ENCODE results near the gene PIGA.

DNA sequence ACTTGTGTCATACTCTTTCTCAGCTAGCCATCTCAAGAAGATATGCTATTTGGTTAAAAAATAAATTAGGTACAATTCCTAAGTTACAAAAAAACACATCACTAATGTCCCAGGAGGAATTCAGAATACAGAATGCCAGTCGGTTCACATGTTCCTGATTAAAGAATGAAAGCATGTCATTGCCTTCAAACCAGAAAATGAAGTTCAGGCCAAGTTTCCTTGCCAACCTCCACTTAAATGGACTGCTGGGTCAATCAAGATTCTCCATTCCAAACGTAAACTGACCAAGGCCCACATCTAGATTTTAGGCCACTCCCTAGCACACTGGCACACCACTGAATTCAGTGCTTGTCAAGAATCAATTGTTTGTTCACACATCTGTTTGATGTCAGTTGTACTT, 6.5 kb downstream of the PIGA start:
- TF ChIP-seq, protein P1, sequence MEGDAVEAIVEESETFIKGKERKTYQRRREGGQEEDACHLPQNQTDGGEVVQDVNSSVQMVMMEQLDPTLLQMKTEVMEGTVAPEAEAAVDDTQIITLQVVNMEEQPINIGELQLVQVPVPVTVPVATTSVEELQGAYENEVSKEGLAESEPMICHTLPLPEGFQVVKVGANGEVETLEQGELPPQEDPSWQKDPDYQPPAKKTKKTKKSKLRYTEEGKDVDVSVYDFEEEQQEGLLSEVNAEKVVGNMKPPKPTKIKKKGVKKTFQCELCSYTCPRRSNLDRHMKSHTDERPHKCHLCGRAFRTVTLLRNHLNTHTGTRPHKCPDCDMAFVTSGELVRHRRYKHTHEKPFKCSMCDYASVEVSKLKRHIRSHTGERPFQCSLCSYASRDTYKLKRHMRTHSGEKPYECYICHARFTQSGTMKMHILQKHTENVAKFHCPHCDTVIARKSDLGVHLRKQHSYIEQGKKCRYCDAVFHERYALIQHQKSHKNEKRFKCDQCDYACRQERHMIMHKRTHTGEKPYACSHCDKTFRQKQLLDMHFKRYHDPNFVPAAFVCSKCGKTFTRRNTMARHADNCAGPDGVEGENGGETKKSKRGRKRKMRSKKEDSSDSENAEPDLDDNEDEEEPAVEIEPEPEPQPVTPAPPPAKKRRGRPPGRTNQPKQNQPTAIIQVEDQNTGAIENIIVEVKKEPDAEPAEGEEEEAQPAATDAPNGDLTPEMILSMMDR (IDR thresholded peaks at IDR 0.05): no peak
- no peak for TF ChIP-seq ZFX (IDR thresholded peaks at IDR 0.05; ENCODE audit: borderline replicate concordance)

Measured in 22Rv1 (cell line).